Esophagus squamous epithelium (tissue), 5 donors: ENCODE data around the gene ACTN4. TPM values are rescaled to one million over a fixed set of nuclear protein-coding genes. Genes with fewer than 3 reads are reported as not detected.

Source experiments
- DNase-seq: peaks from one replicate; lab custom pipeline; 2025; lab: John Stamatoyannopoulos, UW
- H3K27ac ChIP-seq, 4 donors: fragments of 200-600 bp; sonication (generic); one replicate each; pipeline ENCODE4 v1.5.1; 2016 to 2019; ENCODE audit warnings: mild to moderate bottlenecking in 1 of 4
- H3K27me3 ChIP-seq, 4 donors: fragments of 200-600 bp; sonication (generic); 1 replicate in 3 of 4; 2 replicates in 1 of 4; pipeline versions ENCODE4 v1.5.1 to v1.6.0; 2017 to 2021; ENCODE audit warnings: antibody characterized with exemption in 1 of 4
- H3K36me3 ChIP-seq, 3 donors: fragments of 200-600 bp; sonication (generic); one replicate each; pipeline ENCODE4 v1.5.1; 2016 to 2019
- H3K4me1 ChIP-seq, 3 donors: fragments of 200-600 bp; sonication (generic); one replicate each; pipeline ENCODE4 v1.5.1; 2017 to 2019
- H3K4me3 ChIP-seq, 4 donors: fragments of 200-600 bp; sonication (generic); 1 replicate in 3 of 4; 2 replicates in 1 of 4; pipeline ENCODE4 v1.5.1; 2016 to 2019; ENCODE audit warnings: mild to moderate bottlenecking in 2 of 4, moderate library complexity in 1 of 4
- H3K9me3 ChIP-seq, 3 donors: fragments of 200-600 bp; sonication (generic); one replicate each; pipeline ENCODE4 v1.5.1; 2016 to 2019
- POLR2A ChIP-seq, 4 donors: fragments of 450-650 bp; IDR thresholded peaks; one replicate each; pipeline ENCODE4 v1.6.1; 2017; ENCODE audit warnings: antibody characterized with exemption in 4 of 4, mild to moderate bottlenecking in 4 of 4, moderate library complexity in 3 of 4
- WGBS, 2 donors: methylation state at CpG; one replicate each; pipeline ENCODE4 v1.1.5; 2018; 5-methylcytosine and 5-hydroxymethylcytosine counted together
- intact Hi-C: fragments of 100-400 bp; cut with DNase I; formaldehyde crosslinking; loops from one replicate; pipeline ENCODE4 v1.15.0; 2022
- total RNA-seq, 4 donors: library from RNA; depleted of rRNA; stranded (reverse); fragments of >200 nt; gene quantifications; one replicate each; pipeline ENCODE4 v1.1.0, GENCODE V29; 2016
- TF ChIP-seq, protein P1 (sequence below), 6 experiments: fragments of 450-650 bp in 4 of 6; fragments of 200-600 bp in 2 of 6; sonication (generic) in 2 of 6; IDR thresholded peaks; one replicate each; pipeline ENCODE4 v1.5.1; 2016 to 2019; ENCODE audit warnings: antibody characterized with exemption in 6 of 6, mild to moderate bottlenecking in 4 of 6, moderate library complexity in 4 of 6
- donor health status: DM: yes; HTN: yes; CAD: no.

The ACTN4 gene
- total RNA-seq, 4 donors from 2014 or later = 302 to 705 (median 414) TPM

DNA sequence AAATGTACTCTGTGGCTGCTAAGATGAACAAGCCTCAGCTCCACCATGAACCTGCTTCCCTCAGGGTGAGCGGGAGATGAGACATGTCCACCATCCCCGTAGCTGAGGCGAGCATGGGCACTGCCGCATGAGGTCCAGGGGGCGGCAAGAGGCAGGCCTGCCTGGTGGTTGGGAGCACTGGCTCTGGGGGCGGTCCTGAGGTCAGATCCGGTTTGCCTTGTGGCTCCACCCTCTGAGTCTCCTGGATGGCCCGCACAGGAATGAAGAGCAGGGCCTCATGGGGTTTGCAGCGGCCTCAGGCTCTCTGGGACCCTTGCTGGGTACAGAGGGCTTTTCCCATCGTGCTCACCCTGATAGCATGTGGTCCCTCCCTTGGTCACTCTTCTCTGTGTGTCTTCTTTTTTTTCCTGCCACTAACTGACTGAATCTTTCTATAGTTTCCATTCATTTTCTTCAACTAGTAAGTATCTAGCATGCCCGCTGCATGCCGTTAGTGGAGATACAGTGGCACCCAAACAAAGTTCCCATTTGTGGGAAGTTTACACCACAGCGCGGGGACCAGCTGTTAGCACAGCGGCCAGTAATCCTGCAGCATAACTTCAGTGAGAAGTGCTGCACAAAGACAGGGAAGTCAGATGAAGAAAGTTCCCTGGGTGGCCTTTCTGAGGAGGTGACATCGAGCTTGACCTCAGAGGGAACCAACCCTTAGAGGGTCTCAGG lies 59.5 kb downstream of the ACTN4 start:
- intact Hi-C loops = loop anchor here (10.0 kb wide), 1 partner anchor 62 kb away; the partner anchor contains the start of gene ACTN4
- Histone ChIP-seq H3K27ac (peak overlapping the region; percentile 16 to 86 (median 81)), H3K36me3 (peaks cover 61 to 100% (median 77%) of the 10 kb centered on the region in 3 donors), H3K4me3 (no peak overlapping the region), H3K4me1 (peaks cover 22 to 93% (median 61%) of the 10 kb centered on the region in 3 donors), H3K9me3 (no peaks in the 10 kb centered on the region), H3K27me3 (no peaks in the 10 kb centered on the region)
- DNase-seq = no peak
- WGBS, 2 donors = 75 to 76% methylated on average over 11 to 16 of the region's 16 CpGs
- TF ChIP-seq POLR2A (IDR thresholded peaks at IDR 0.05) = no peak
- TF ChIP-seq, protein P1, sequence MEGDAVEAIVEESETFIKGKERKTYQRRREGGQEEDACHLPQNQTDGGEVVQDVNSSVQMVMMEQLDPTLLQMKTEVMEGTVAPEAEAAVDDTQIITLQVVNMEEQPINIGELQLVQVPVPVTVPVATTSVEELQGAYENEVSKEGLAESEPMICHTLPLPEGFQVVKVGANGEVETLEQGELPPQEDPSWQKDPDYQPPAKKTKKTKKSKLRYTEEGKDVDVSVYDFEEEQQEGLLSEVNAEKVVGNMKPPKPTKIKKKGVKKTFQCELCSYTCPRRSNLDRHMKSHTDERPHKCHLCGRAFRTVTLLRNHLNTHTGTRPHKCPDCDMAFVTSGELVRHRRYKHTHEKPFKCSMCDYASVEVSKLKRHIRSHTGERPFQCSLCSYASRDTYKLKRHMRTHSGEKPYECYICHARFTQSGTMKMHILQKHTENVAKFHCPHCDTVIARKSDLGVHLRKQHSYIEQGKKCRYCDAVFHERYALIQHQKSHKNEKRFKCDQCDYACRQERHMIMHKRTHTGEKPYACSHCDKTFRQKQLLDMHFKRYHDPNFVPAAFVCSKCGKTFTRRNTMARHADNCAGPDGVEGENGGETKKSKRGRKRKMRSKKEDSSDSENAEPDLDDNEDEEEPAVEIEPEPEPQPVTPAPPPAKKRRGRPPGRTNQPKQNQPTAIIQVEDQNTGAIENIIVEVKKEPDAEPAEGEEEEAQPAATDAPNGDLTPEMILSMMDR (IDR thresholded peaks at IDR 0.05) = no peak

DNA sequence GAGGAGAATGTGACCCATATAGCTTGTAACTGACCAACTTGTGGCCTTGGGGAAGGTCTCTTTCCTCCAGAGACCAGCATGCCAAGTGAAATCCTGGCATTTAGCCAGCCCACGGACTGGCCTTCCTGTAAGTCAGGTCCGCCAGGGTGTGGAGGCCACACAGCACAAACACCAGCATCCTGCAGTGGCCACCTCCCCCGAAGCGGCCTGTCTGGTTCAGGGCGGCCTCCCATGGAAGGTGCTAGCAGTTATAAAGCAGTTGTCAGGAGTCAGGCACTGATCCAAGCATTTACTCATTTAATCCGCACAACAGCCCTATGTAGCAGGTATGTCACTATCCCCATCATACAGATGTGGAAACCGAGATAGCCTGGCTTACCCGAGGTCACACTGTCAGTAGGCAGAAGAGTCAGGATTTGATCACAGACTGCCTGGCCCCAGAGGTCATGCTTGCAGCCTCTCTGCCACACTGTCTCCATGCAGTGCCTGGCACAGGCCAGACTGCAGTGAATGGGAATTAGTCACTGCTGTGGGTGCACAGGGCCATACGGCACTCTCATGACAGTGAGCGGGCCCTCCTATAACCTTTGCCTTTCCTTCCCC lies 60.2 kb downstream of the ACTN4 start:
- Histone ChIP-seq H3K4me3 (no peak overlapping the region), H3K4me1 (peaks cover 29 to 93% (median 61%) of the 10 kb centered on the region in 3 donors), H3K9me3 (no peaks in the 10 kb centered on the region), H3K36me3 (peaks cover 58 to 100% (median 76%) of the 10 kb centered on the region in 3 donors), H3K27me3 (no peaks in the 10 kb centered on the region), H3K27ac (peak overlapping the region; percentile 16 to 86 (median 81))
- intact Hi-C loops = loop anchor here (10.0 kb wide), 1 partner anchor 63 kb away; the partner anchor contains the start of gene ACTN4
- no peak for TF ChIP-seq POLR2A (IDR thresholded peaks at IDR 0.05)
- TF ChIP-seq, protein P1 (IDR thresholded peaks at IDR 0.05) = no peak
- WGBS, 2 donors = 53 to 74% methylated on average over 3 to 7 of the region's 10 CpGs
- DNase-seq = no peak

DNA sequence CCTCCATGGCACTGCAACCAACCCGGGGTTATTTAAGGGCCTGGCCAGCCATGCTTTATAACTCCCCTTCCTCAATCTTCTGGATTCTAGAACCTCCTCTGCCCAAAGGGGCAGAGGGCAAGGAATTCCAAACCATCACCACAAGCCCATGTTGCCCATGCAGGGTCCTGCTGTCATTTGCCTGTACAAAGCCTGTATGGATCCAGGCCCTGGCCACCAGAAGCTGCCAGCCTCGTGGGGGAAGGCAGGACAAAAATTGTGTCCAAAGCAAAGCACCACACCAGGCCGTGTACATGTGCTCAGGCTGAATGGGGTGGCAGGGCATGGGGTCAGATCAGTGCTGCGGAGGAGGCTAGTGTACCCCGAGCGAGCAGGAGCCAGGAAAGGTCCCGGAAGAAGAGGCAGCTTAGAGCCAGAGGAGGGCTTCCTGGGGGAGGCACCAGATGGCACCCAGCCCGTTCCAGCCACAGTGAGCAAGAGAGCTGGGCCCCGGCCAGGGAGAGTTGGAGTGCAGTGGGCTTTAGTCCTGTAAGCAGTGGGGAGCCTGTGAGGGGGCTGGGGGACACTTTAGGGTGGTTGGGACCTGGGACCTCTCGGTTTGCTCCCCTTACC lies 61.1 kb downstream of the ACTN4 start:
- WGBS, 2 donors = 51 to 78% methylated on average over 8 of the region's 10 CpGs
- DNase-seq = no peak
- Histone ChIP-seq H3K27me3 (no peaks in the 10 kb centered on the region), H3K36me3 (peaks cover 58 to 100% (median 72%) of the 10 kb centered on the region in 3 donors), H3K27ac (peak overlapping the region; percentile 16 to 86 (median 81)), H3K4me1 (peaks cover 33 to 93% (median 67%) of the 10 kb centered on the region in 3 donors), H3K4me3 (no peak overlapping the region), H3K9me3 (no peaks in the 10 kb centered on the region)
- intact Hi-C loops = loop anchor here (10.0 kb wide), 1 partner anchor 64 kb away; the partner anchor contains the start of gene ACTN4
- TF ChIP-seq, protein P1 (IDR thresholded peaks at IDR 0.05) = no peak
- TF ChIP-seq POLR2A (IDR thresholded peaks at IDR 0.05) = no peak

DNA sequence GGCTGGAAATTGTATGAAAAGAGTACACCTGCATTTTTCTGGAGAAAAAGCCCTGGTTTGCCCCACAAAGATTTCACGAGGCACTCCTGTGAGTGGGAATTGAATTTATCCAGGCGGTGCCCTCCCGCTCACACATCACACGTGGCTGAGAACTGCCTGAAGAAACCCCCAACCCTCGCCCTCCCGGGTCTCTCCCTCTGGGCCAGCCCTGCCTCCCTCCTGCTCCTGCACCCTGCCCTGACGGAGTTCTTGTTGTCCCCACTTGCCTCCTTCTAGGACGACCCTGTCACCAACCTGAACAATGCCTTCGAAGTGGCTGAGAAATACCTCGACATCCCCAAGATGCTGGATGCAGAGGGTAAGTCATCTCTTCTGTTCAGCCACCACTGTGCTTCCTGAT lies 61.7 kb downstream of the ACTN4 start:
- Histone ChIP-seq H3K4me3 (no peak overlapping the region), H3K27ac (peak overlapping the region; percentile 16 to 86 (median 81)), H3K9me3 (no peaks in the 10 kb centered on the region), H3K4me1 (peaks cover 33 to 94% (median 67%) of the 10 kb centered on the region in 3 donors), H3K36me3 (peaks cover 56 to 100% (median 75%) of the 10 kb centered on the region in 3 donors), H3K27me3 (no peaks in the 10 kb centered on the region)
- 82 to 83% methylated on average over 6 to 10 of the region's 10 CpGs for WGBS, 2 donors
- TF ChIP-seq POLR2A (IDR thresholded peaks at IDR 0.05) = no peak
- TF ChIP-seq, protein P1 (IDR thresholded peaks at IDR 0.05) = no peak
- intact Hi-C loops = loop anchor here (10.0 kb wide), 1 partner anchor 64 kb away; the partner anchor contains the start of gene ACTN4
- no peak for DNase-seq
